ENCODE data around the gene FANCI.
A peak's percentile ranks its signal among the peaks of the same experiment; 100 is the strongest.

The FANCI gene

GRCh38 chr15:89333959-89334509, 90.3 kb downstream of the FANCI start:
- DNase-seq, result peak in 1 of 4 experiments; percentile 80

- DNase-seq, result peak; percentile 99 to 100 (median 100)
Observed at GRCh38 chr15:89334510-89335297, 90.9 kb downstream of the FANCI start, which contains the start of gene POLG. Gene POLG (minus strand): TSS chr15:89334824. CDS start chr15:89333754, 1,070 bp downstream.

GRCh38 chr15:89335298-89336041, 91.7 kb downstream of the FANCI start:
- no peak for DNase-seq

GRCh38 chr15:89338036-89338435, 94.3 kb downstream of the FANCI start:
- no peak for DNase-seq

GRCh38 chr15:89340573-89340972, 96.8 kb downstream of the FANCI start:
- no peak for DNase-seq

- no peak for DNase-seq
Observed at GRCh38 chr15:89341316-89342005, 97.7 kb downstream of the FANCI start.

- DNase-seq, result no peak
Observed at GRCh38 chr15:89342840-89343239, 99.1 kb downstream of the FANCI start.

GRCh38 chr15:89345248-89345647, 101.5 kb downstream of the FANCI start:
- no peak for DNase-seq

- peak in 2 of 4 experiments; percentile 29 to 44 for DNase-seq
Observed at GRCh38 chr15:89346516-89347231, 102.9 kb downstream of the FANCI start.

- no peak for DNase-seq
Observed at GRCh38 chr15:89349206-89349558, 105.4 kb downstream of the FANCI start.

GRCh38 chr15:89352476-89352875, 108.7 kb downstream of the FANCI start:
- DNase-seq, result no peak

GRCh38 chr15:89353991-89354390, 110.2 kb downstream of the FANCI start:
- no peak for DNase-seq

GRCh38 chr15:89356634-89357298, 113.0 kb downstream of the FANCI start:
- peak in 3 of 4 experiments; percentile 34 to 61 (median 54) for DNase-seq

GRCh38 chr15:89358435-89358754, 114.6 kb downstream of the FANCI start:
- no peak for DNase-seq

- peak; percentile 80 to 91 (median 87) for DNase-seq
Observed at GRCh38 chr15:89358755-89359439, 115.1 kb downstream of the FANCI start.

GRCh38 chr15:89359471-89360293, 115.9 kb downstream of the FANCI start:
- DNase-seq, result no peak

- no peak for DNase-seq
Observed at GRCh38 chr15:89360294-89360971, 116.7 kb downstream of the FANCI start.

GRCh38 chr15:89361451-89362202, 117.8 kb downstream of the FANCI start:
- DNase-seq, result peak; percentile 71 to 88 (median 82)

Measured in suppressor macrophage (primary cell).